OCI-LY1 (cell line): Measurements from ENCODE around the gene PTPRE.

Experiments
- H2AFZ ChIP-seq: fragments of 200-600 bp; sonication (generic), shearing (Covaris generic); 2 replicates; pipeline ENCODE4 v1.6.0; 2014; ENCODE audit warnings: antibody characterized with exemption, mild to moderate bottlenecking, low read length
- H3F3A ChIP-seq: fragments of 200-600 bp; sonication (generic), shearing (Covaris generic); 2 replicates; pipeline ENCODE4 v1.6.0; 2014; ENCODE audit warnings: mild to moderate bottlenecking, antibody characterized with exemption, low read length, moderate library complexity; ENCODE audit not compliant: insufficient read depth
- H3K27ac ChIP-seq: fragments of 200-600 bp; sonication (generic); 2 replicates; pipeline ENCODE4 v1.5.1; 2014; ENCODE audit warnings: low read length, mixed run types, mild to moderate bottlenecking, low read depth; ENCODE audit not compliant: poor library complexity, severe bottlenecking
- H3K27me3 ChIP-seq: fragments of 200-600 bp; sonication (generic); 2 replicates; pipeline ENCODE4 v1.6.0; 2014; ENCODE audit warnings: antibody characterized with exemption, mild to moderate bottlenecking, low read length, moderate library complexity; ENCODE audit not compliant: insufficient read depth
- H3K36me3 ChIP-seq: fragments of 200-600 bp; sonication (generic); 2 replicates; pipeline ENCODE4 v1.6.1; 2014; ENCODE audit warnings: mild to moderate bottlenecking, antibody characterized with exemption, low read length, moderate library complexity, mixed read lengths; ENCODE audit not compliant: insufficient read depth
- H3K4me1 ChIP-seq: fragments of 200-600 bp; sonication (generic); 2 replicates; pipeline ENCODE4 v1.5.1; 2014; ENCODE audit warnings: mild to moderate bottlenecking, low read length, moderate library complexity; ENCODE audit not compliant: insufficient read depth, severe bottlenecking
- H3K4me2 ChIP-seq: fragments of 200-600 bp; sonication (generic), shearing (Covaris generic); 2 replicates; pipeline ENCODE4 v1.6.1; 2014; ENCODE audit warnings: low read length
- H3K4me3 ChIP-seq: fragments of 200-600 bp; sonication (generic); 2 replicates; pipeline ENCODE4 v1.5.1; 2014; ENCODE audit warnings: low read length, low read depth, mild to moderate bottlenecking, mixed read lengths; ENCODE audit not compliant: poor library complexity, severe bottlenecking
- H3K79me2 ChIP-seq: fragments of 200-600 bp; shearing (Covaris generic); 2 replicates; pipeline ENCODE4 v1.6.1; 2016; ENCODE audit warnings: mixed run types, low read length, mixed read lengths; ENCODE audit not compliant: insufficient read depth
- H3K9ac ChIP-seq: fragments of 200-600 bp; sonication (generic), shearing (Covaris generic); 2 replicates; pipeline ENCODE4 v1.6.1; 2014; ENCODE audit warnings: mild to moderate bottlenecking, low read length, mixed read lengths
- H3K9me2 ChIP-seq: fragments of 200-600 bp; sonication (generic), shearing (Covaris generic); 2 replicates; pipeline ENCODE4 v1.6.1; 2014; ENCODE audit warnings: low read depth, mild to moderate bottlenecking, low read length, mixed read lengths
- H3K9me3 ChIP-seq: fragments of 200-600 bp; shearing (Covaris generic); 2 replicates; pipeline ENCODE4 v1.6.1; 2014; ENCODE audit warnings: low read length, mixed read lengths
- H4K20me1 ChIP-seq: fragments of 200-600 bp; sonication (generic), shearing (Covaris generic); 2 replicates; pipeline ENCODE4 v1.6.0; 2016; ENCODE audit warnings: mild to moderate bottlenecking, low read length; ENCODE audit not compliant: insufficient read depth
- EZH2 ChIP-seq: fragments of 200-600 bp; sonication (generic), shearing (Covaris generic); IDR thresholded peaks from 2 replicates; pipeline ENCODE4 v1.8.0; 2017; ENCODE audit warnings: borderline replicate concordance, mixed run types, mild to moderate bottlenecking, antibody characterized with exemption, low read length, moderate library complexity, mixed read lengths
- TF ChIP-seq, protein P1 (sequence below): fragments of 200-600 bp; sonication (generic), shearing (Covaris generic); IDR thresholded peaks from 2 replicates; pipeline ENCODE4 v1.5.1; 2017; ENCODE audit warnings: mild to moderate bottlenecking, antibody characterized with exemption, low read length, moderate library complexity, mixed read lengths

PTPRE gene

DNA sequence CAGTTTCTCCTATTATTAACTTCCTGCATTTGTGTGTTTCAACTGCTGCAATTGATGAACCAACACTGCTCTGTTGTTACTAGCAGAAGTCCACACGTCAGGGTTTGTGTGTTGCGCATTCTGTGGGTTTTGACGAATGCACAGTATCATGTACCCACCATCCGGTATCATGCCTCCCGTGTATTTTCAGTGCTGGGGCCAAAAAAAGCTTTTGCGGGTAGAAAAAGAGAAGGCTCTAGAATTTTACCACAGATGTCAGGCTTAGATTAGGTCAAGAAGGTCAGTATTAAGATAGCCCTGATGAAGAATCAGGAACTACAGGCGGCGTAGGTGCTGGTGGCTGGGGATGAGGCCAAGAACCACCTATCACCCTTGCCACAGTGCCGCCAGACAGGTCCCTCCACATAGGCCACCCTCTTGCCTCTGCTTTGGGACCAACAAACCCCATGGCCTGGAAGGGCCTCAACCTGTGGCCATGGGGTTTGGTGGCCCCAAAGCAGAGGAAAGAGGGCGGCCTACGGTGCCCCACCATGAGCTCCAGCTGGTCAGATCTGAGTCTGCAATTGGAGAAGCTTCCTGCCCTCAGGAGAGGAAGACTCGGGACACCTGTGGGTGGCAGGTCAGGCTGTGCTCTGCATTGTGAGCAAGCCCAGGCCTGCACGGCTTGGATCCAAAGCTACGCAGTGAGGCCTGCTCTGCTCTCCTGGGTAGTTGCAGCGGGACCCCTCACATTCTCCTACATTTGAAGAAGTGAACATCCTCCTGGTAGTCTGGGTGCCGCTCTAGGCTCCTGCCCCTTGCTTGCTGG is 147.5 kb downstream of the PTPRE start:
- Histone ChIP-seq H3K27me3 (no peaks in the 10 kb centered on the region), H4K20me1 (no peaks in the 10 kb centered on the region), H3K27ac (no peak overlapping the region), H3F3A (no peaks in the 10 kb centered on the region), H3K79me2 (no peaks in the 10 kb centered on the region), H3K4me1 (peaks cover 24% of the 10 kb centered on the region), H3K4me3 (no peak overlapping the region), H3K4me2 (no peak overlapping the region), H3K9me3 (no peaks in the 10 kb centered on the region), H2AFZ (no peak overlapping the region), H3K9me2 (no peaks in the 10 kb centered on the region), H3K36me3 (peaks cover 46% of the 10 kb centered on the region; the same call in 1 of the 2 replicates), H3K9ac (no peak overlapping the region)
- TF ChIP-seq EZH2 = no peak
- TF ChIP-seq, protein P1, sequence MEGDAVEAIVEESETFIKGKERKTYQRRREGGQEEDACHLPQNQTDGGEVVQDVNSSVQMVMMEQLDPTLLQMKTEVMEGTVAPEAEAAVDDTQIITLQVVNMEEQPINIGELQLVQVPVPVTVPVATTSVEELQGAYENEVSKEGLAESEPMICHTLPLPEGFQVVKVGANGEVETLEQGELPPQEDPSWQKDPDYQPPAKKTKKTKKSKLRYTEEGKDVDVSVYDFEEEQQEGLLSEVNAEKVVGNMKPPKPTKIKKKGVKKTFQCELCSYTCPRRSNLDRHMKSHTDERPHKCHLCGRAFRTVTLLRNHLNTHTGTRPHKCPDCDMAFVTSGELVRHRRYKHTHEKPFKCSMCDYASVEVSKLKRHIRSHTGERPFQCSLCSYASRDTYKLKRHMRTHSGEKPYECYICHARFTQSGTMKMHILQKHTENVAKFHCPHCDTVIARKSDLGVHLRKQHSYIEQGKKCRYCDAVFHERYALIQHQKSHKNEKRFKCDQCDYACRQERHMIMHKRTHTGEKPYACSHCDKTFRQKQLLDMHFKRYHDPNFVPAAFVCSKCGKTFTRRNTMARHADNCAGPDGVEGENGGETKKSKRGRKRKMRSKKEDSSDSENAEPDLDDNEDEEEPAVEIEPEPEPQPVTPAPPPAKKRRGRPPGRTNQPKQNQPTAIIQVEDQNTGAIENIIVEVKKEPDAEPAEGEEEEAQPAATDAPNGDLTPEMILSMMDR = no peak

DNA sequence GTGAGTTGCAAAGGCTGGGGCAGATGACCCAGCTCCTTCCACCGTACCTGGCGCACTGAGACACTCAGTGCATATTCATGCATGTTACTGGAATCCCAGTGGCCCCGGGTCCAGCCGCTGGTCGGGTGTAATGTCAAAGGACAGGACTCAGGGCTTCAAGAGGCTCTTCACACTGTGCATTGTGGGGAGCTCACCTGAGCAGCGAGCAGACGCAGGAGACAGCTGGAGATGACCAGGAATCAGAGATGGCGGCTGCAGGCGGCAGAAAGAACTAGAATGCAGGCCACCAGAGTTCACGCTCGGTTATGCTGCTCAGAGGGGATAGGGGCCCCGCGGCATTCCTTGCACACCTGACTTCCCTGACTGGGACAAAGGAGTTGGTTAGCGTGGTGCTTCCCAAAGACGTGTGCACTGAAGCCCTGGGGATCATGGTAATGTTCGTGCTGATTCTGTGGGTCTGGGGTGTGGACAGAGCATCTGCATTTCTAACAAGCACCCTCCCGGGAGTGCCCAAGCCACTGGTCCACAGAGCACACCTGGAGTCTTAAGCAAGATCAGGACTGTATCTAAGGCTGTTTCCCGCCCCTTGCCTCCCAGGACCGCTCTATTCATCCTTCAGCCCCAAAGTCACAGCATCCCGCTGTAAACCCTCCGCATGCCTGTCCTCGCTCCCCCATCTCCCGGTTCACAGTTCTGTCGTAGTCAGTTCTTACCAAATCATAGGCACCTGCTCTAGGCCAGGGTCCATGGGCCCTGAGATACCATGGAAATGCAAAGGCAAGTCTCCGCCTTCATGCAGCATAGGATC is 148.4 kb downstream of the PTPRE start:
- no peak overlapping the region for H3K4me2 ChIP-seq
- no peaks in the 10 kb centered on the region for H3K27me3 ChIP-seq
- H3K36me3 ChIP-seq = peaks cover 52% of the 10 kb centered on the region; the same call in 1 of the 2 replicates
- peaks cover 26% of the 10 kb centered on the region for H3K4me1 ChIP-seq
- H3K9ac ChIP-seq = no peak overlapping the region
- no peak overlapping the region for H3K4me3 ChIP-seq
- no peaks in the 10 kb centered on the region for H3F3A ChIP-seq
- H3K27ac ChIP-seq = no peak overlapping the region
- no peak overlapping the region for H2AFZ ChIP-seq
- H3K9me2 ChIP-seq = no peaks in the 10 kb centered on the region
- no peaks in the 10 kb centered on the region for H3K79me2 ChIP-seq
- H4K20me1 ChIP-seq = no peaks in the 10 kb centered on the region
- TF ChIP-seq, protein P1 = no peak
- no peak for TF ChIP-seq EZH2
- no peaks in the 10 kb centered on the region for H3K9me3 ChIP-seq

DNA sequence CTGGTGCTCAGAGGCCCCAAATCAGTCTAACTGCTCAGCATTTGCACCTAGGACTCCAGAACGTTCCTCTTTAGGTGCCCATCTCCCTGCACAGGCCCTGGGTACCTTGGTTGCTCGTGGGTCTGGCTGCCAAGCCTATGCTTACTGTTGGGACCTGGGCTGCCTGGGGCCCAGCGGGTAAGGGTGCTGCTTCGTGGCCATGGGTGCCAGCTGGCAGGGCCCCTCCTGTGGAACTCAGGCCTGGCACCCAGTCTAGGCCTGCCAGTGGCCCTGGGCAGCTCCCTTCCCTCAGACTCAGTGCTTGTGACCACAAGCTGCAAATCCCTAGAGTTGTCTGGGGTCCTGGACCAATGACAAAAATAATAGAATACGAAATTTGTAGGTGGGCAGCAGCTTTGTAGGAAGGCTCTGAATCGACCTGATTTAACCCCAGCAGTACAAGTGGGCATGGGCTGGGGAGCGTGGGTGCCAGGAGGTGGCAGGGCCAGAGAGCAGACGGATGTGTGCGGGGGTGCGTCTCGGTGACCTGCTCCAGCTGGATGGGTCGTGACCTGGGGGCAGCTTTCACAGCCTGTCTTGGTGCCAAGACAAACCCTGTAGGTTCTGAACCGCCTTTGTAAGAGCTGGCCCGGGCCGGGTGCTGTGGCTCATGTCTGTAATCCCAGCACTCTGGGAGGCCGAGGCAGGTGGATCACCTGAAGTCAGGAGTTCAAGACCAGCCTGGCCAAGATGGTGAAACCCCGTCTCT is 149.6 kb downstream of the PTPRE start:
- peaks cover 22% of the 10 kb centered on the region for H3K4me1 ChIP-seq
- H3F3A ChIP-seq = no peaks in the 10 kb centered on the region
- no peaks in the 10 kb centered on the region for H3K9me2 ChIP-seq
- H3K9ac ChIP-seq = no peak overlapping the region
- H3K27ac ChIP-seq = no peak overlapping the region
- TF ChIP-seq, protein P1 = no peak
- TF ChIP-seq EZH2 = no peak
- H4K20me1 ChIP-seq = no peaks in the 10 kb centered on the region
- peaks cover 54% of the 10 kb centered on the region; the same call in 1 of the 2 replicates for H3K36me3 ChIP-seq
- H3K79me2 ChIP-seq = no peaks in the 10 kb centered on the region
- no peaks in the 10 kb centered on the region for H3K27me3 ChIP-seq
- H3K4me2 ChIP-seq = no peak overlapping the region
- no peak overlapping the region for H3K4me3 ChIP-seq
- no peak overlapping the region for H2AFZ ChIP-seq
- no peaks in the 10 kb centered on the region for H3K9me3 ChIP-seq
